ENCODE data around the gene SPATA4. TPM values are rescaled to one million over a fixed set of nuclear protein-coding genes. Genes with fewer than 3 reads are reported as not detected.

The SPATA4 gene
- total RNA-seq, 1 experiment from 2014 or later: not detected

- H2AFZ ChIP-seq (ENCODE audit: low read length): no peak overlapping the region
- no CpG with 5 or more reads among the region's 4 CpGs for WGBS (ENCODE audit: extremely low coverage, insufficient read length, low lambda C conversion rate)
- TF ChIP-seq, protein P1, sequence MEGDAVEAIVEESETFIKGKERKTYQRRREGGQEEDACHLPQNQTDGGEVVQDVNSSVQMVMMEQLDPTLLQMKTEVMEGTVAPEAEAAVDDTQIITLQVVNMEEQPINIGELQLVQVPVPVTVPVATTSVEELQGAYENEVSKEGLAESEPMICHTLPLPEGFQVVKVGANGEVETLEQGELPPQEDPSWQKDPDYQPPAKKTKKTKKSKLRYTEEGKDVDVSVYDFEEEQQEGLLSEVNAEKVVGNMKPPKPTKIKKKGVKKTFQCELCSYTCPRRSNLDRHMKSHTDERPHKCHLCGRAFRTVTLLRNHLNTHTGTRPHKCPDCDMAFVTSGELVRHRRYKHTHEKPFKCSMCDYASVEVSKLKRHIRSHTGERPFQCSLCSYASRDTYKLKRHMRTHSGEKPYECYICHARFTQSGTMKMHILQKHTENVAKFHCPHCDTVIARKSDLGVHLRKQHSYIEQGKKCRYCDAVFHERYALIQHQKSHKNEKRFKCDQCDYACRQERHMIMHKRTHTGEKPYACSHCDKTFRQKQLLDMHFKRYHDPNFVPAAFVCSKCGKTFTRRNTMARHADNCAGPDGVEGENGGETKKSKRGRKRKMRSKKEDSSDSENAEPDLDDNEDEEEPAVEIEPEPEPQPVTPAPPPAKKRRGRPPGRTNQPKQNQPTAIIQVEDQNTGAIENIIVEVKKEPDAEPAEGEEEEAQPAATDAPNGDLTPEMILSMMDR (conservative IDR thresholded peaks at IDR 0.05): no peak
Observed at GRCh38 chr4:176209535-176209934, 14.2 kb upstream of the SPATA4 start.

More at GRCh38 chr4:176209535-176209934, 14.2 kb upstream of the SPATA4 start:
- H3K56ac ChIP-seq (ENCODE audit: insufficient read length, low read depth, low read length): no peak overlapping the region
- no peak overlapping the region for H3K9ac ChIP-seq (ENCODE audit: extremely low read depth, insufficient read length, low read length)
- H3K4me1 ChIP-seq (ENCODE audit: insufficient read depth, low read length): no peaks in the 10 kb centered on the region
- no peaks in the 10 kb centered on the region for H3K9me3 ChIP-seq (ENCODE audit: control insufficient read depth, low read depth, low read length)
- H3K79me1 ChIP-seq (ENCODE audit: insufficient read depth, low read depth, low read length, poor library complexity, severe bottlenecking): no peaks in the 10 kb centered on the region
- no peaks in the 10 kb centered on the region for H3K27me3 ChIP-seq (ENCODE audit: insufficient read depth, low read length)
- H2BK15ac ChIP-seq (ENCODE audit: low read depth, low read length): no peak overlapping the region
- H3K36me3 Mint-ChIP-seq (ENCODE audit: insufficient read depth in 1 of 3, low read depth in 3 of 3): peaks cover 0 to 5% (median 0%) of the 10 kb centered on the region in 3 experiments; a peak in 2 of 7 replicates
- H3K4me1 Mint-ChIP-seq: peaks cover 18 to 20% of the 10 kb centered on the region in 2 experiments
- no peak overlapping the region for H2BK20ac ChIP-seq (ENCODE audit: low read depth, low read length, poor library complexity, severe bottlenecking)
- no peak overlapping the region for H2BK120ac ChIP-seq (ENCODE audit: low read depth, low read length, poor library complexity, severe bottlenecking)
- no peak overlapping the region for H4K91ac ChIP-seq (ENCODE audit: insufficient read length, low read depth, low read length)
- no peak overlapping the region for H4K5ac ChIP-seq (ENCODE audit: insufficient read length, low read depth, low read length)
- H3K4me3 Mint-ChIP-seq: no peak overlapping the region
- no peak overlapping the region for H3K27ac ChIP-seq (ENCODE audit: insufficient read length, low read depth, low read length)
- no peak overlapping the region for H4K8ac ChIP-seq (replicated peaks; ENCODE audit: insufficient read length, low read depth, low read length)
- H3K27ac Mint-ChIP-seq: no peak overlapping the region
- no peaks in the 10 kb centered on the region for H3K27me3 Mint-ChIP-seq (ENCODE audit: low read depth)
- no peak overlapping the region for H3K4ac ChIP-seq (ENCODE audit: low read depth, low read length)
- no peak overlapping the region for H3K23ac ChIP-seq (ENCODE audit: insufficient read length, low read depth, low read length)
- H3K9me3 Mint-ChIP-seq: peaks cover 0 to 7% of the 10 kb centered on the region in 2 experiments; a peak in 3 of 5 replicates
- no peaks in the 10 kb centered on the region for H3K23me2 ChIP-seq (ENCODE audit: insufficient read length, low read depth, low read length, poor library complexity, severe bottlenecking)
- H3K14ac ChIP-seq (ENCODE audit: insufficient read depth, low read length): no peak overlapping the region
- H4K20me1 ChIP-seq (ENCODE audit: control insufficient read depth, insufficient read depth, insufficient read length): no peaks in the 10 kb centered on the region
- no peak overlapping the region for H3K4me2 ChIP-seq (ENCODE audit: insufficient read depth, insufficient read length, low read length)
- no peak overlapping the region for H3K18ac ChIP-seq (ENCODE audit: insufficient read length, low read depth, low read length)
- no peak overlapping the region for H2BK5ac ChIP-seq (ENCODE audit: insufficient read length, low read length)
- no peak overlapping the region for H2BK12ac ChIP-seq (ENCODE audit: insufficient read length, low read depth, low read length)
- no peak for DNase-seq
- H2AK5ac ChIP-seq (ENCODE audit: insufficient read length, low read length): no peak overlapping the region
- H3K79me2 ChIP-seq (ENCODE audit: insufficient read depth, low read length): no peaks in the 10 kb centered on the region
- H3T11ph ChIP-seq (ENCODE audit: low read length): no peak overlapping the region

All from H9 (cell line).